ENCODE results near the gene FAM171A1.

Gene FAM171A1

DNA sequence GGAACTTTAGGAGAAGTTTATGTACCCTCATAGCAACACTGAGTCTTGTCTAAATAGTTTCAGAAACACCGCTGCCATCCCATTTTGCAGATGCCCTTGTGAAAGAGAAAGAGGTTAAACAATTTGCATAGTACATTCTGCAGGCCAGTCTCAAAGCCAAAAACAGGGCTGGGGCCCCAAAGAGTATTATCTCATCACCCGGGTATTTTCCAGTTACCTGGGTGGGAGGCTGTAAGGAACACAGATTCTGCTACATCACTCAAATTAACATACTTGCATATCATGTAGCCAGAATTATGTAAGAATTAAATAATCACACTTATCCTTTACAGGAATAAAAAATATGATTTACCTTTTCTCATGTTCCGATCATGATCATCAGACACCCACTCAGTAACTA lies 3.1 kb upstream of the FAM171A1 start:
- DNase-seq (ENCODE audit: low read depth) = no peak

- no peak for DNase-seq (ENCODE audit: low read depth)
Observed at GRCh38 chr10:15373199-15373598, 2.1 kb upstream of the FAM171A1 start.

- DNase-seq (ENCODE audit: low read depth) = peak; percentile 31
Observed at GRCh38 chr10:15370212-15370855, 755 bp downstream of the FAM171A1 start.

DNA sequence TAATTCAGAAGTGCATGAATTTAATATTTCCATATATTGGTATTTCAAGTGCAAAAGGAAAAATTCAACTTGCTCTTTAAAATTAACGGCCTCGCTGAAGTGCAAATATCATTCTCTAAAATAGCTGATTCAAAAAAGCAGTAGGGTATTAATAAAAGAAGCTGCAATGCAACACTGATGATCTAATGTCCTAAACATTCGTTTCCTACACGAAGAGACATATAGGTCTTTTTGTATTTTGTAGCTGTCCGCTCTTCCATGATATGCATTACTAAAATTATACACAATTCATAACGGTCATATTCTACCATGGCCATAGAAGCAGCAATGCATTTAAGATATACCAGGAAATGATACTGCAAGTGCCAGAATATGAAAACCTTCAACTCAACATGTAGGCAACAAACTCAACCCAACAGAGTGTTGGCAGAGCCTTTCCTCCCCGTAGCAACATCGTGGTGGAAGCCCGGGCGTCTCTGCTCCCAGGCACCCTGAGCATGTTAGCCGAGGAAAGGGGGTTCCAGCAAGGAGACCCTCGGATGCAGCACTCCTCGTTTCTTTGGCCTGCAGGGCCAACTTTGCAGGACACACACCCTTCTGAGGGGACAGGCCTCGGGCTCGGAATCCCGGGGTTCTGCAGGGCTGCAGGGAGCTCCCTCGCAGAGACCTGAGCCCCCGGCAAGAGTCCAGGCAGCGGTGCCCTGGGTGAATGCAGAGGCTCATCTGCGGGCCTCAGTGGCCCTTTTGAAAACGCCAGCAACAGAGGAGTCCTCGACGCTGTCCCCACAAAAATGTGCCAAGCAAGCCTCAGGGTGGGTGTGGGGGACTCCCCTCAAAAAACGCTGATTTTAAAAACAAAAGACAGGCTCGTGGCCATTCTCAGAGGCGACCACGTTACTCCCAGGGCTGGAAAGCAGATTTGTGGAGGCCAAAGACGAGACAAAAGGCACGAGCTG lies 1.6 kb downstream of the FAM171A1 start:
- DNase-seq (ENCODE audit: low read depth) = peak; percentile 38

DNA sequence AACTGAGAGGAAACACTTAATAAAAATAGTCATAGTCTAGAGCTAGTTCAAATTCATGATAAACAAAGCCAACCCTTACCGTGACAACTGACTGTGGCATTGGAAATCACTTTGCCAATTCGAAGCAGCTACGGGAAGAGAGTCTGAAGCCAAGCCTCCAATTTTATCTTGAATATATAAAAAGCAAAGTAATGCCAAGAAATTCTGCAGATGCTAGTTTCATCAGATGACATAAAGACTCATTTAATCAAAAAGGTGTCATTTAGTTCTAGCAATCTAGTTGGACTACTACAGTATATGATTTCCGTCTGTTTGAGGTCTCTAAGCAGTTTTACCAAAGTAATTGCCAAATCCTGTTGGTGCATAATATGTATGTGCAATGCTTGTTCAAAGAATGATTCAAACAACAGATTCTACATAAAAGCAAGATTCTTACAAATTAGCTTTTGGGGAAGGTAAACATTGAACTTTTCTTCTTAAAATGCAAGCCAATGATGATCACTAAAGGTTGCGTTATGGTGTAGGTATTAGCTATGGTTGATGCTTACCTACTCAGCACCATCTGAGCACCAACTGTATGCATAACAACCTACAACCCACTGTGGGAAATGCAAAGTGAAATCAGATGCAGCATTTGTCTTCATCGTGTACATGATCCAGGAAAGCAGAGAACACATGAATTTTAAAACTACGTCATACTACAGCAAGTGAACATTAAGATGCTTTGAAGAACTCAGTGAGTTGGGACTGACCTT lies 2.8 kb downstream of the FAM171A1 start:
- DNase-seq (ENCODE audit: low read depth) = no peak

GRCh38 chr10:15367296-15368085 lies 3.6 kb downstream of the FAM171A1 start:
- DNase-seq (ENCODE audit: low read depth) = no peak

GRCh38 chr10:15365692-15366091 lies 5.4 kb downstream of the FAM171A1 start:
- DNase-seq (ENCODE audit: low read depth) = peak; percentile 34

- no peak for DNase-seq (ENCODE audit: low read depth)
Observed at GRCh38 chr10:15364001-15364400, 7.1 kb downstream of the FAM171A1 start.

GRCh38 chr10:15363031-15363430 lies 8.1 kb downstream of the FAM171A1 start:
- peak; percentile 34 for DNase-seq (ENCODE audit: low read depth)

GRCh38 chr10:15361131-15361530 lies 10.0 kb downstream of the FAM171A1 start:
- DNase-seq (ENCODE audit: low read depth) = no peak

- no peak for DNase-seq (ENCODE audit: low read depth)
Observed at GRCh38 chr10:15360566-15360965, 10.5 kb downstream of the FAM171A1 start.

DNA sequence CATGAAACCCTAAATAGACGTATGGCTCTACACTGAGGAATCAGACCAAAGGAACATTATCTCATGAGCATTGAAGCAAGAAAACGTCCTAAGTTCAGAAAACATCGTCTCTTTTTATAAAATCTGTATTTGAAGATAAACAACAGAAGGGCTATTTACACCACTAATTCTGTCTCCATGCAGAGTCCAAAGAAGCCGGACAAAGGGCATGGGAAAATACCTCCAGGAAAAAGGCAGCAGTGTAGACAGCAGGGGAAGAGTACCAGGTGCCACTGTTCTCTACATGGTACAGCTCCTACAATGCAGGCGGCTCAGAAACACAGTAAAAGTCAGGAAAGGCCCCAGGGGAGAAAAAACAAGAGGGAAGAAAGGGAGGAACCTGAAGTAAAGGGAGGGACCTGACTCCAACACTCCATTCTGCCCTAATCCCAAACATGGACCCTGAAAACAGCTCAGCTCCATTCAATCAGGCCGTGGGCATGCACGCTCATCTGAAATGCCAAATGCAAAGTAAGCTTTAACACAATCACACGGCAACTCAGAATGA lies 17.5 kb downstream of the FAM171A1 start:
- DNase-seq (ENCODE audit: low read depth) = no peak

- DNase-seq (ENCODE audit: low read depth) = no peak
Observed at GRCh38 chr10:15352836-15353235, 18.3 kb downstream of the FAM171A1 start.

- DNase-seq (ENCODE audit: low read depth) = no peak
Observed at GRCh38 chr10:15352201-15352600, 18.9 kb downstream of the FAM171A1 start.

- DNase-seq (ENCODE audit: low read depth) = no peak
Observed at GRCh38 chr10:15351099-15351820, 19.8 kb downstream of the FAM171A1 start.

GRCh38 chr10:15349112-15349511 lies 22.0 kb downstream of the FAM171A1 start:
- DNase-seq (ENCODE audit: low read depth) = no peak

- no peak for DNase-seq (ENCODE audit: low read depth)
Observed at GRCh38 chr10:15348579-15348978, 22.5 kb downstream of the FAM171A1 start.

- DNase-seq (ENCODE audit: low read depth) = no peak
Observed at GRCh38 chr10:15347150-15347549, 23.9 kb downstream of the FAM171A1 start.

GRCh38 chr10:15346440-15347141 lies 24.5 kb downstream of the FAM171A1 start:
- peak; percentile 20 for DNase-seq (ENCODE audit: low read depth)

GRCh38 chr10:15345450-15345849 lies 25.6 kb downstream of the FAM171A1 start:
- no peak for DNase-seq (ENCODE audit: low read depth)
